NT2/D1 (cell line): ENCODE measurements around the gene DSCAM.

ENCODE experiments used
- DNase-seq: peaks from one replicate; pipeline ENCODE4 v3.0.0-alpha.2; 2011; ENCODE audit warnings: low read depth, low spot score
- H3K27me3 ChIP-seq: 2 replicates; pipeline ENCODE4 v1.6.0; 2011; ENCODE audit warnings: mild to moderate bottlenecking; ENCODE audit not compliant: insufficient read length, insufficient read depth
- H3K36me3 ChIP-seq: 2 replicates; pipeline ENCODE4 v1.6.1; 2011; ENCODE audit warnings: mild to moderate bottlenecking, low read length, mixed read lengths; ENCODE audit not compliant: insufficient read depth, insufficient read length
- H3K4me1 ChIP-seq: 2 replicates; pipeline ENCODE4 v1.5.1; 2011; ENCODE audit not compliant: insufficient read depth, insufficient read length
- H3K4me3 ChIP-seq: 2 replicates; pipeline ENCODE4 v1.5.1; 2011; ENCODE audit warnings: low read depth; ENCODE audit not compliant: insufficient read length
- H3K9ac ChIP-seq: 2 replicates; pipeline ENCODE4 v1.6.0; 2011; ENCODE audit warnings: low read depth; ENCODE audit not compliant: insufficient read length
- H3K9me3 ChIP-seq: 2 replicates; pipeline ENCODE4 v1.5.1; 2011; ENCODE audit warnings: mild to moderate bottlenecking, low read length; ENCODE audit not compliant: insufficient read depth
- SUZ12 ChIP-seq: IDR thresholded peaks from 2 replicates; pipeline ENCODE4 v1.6.1; 2011; ENCODE audit not compliant: insufficient read length, insufficient read depth; ENCODE audit errors: extremely low read depth
- YY1 ChIP-seq: IDR thresholded peaks from 2 replicates; pipeline ENCODE4 v1.6.1; 2011; ENCODE audit not compliant: insufficient read length, insufficient read depth
- ZNF274 ChIP-seq: IDR thresholded peaks from 2 replicates; pipeline ENCODE4 v1.6.1; 2011; ENCODE audit warnings: mild to moderate bottlenecking, low read depth, low read length

The DSCAM gene

DNA sequence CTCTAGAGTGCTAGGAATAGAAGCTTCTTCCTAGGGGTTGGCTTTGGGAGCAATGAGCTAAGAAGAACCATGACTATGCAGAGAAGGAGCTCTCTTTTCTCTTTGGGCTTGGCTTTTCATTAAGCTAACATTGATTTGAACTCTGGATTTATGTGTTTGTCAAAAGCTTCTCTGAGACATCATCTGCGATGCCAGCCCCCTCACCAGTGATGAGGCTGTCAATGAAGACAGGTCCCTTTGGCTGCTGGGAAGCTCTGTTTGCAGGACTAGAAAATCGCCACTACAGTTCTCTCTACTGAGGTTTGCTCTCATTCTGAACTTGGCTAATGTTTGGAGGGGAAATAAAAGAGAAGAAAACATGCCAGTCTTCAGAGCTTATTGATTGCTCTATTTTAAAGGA lies 794.7 kb downstream of the DSCAM start:
- no peak overlapping the region for H3K4me3 ChIP-seq
- no peak for DNase-seq
- H3K27me3 ChIP-seq = no peaks in the 10 kb centered on the region
- no peak for TF ChIP-seq ZNF274
- no peak for TF ChIP-seq YY1
- no peak for TF ChIP-seq SUZ12
- H3K36me3 ChIP-seq = no peaks in the 10 kb centered on the region
- no peak overlapping the region for H3K9ac ChIP-seq
- H3K9me3 ChIP-seq = no peaks in the 10 kb centered on the region
- peaks cover 5% of the 10 kb centered on the region for H3K4me1 ChIP-seq

DNA sequence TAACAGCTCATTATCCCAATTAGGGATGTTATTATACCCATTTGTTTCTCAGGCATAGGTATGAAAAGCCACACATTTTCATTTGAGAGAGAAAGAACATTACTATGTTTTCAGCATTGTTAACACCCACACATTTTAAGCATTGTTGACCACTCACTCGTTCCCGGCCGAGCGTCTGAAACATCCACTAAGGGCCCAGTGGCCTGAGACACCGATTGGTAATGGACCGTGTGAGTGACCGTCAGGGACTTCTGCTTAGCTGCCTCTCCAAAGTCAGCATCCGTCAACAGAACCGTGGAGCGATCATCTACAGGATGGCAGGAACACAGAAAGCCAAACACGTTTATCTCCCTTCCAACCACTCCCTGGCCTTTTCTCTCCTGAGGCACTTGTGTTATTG lies 795.2 kb downstream of the DSCAM start:
- no peak for DNase-seq
- TF ChIP-seq YY1 (no peak), ZNF274 (no peak), SUZ12 (no peak)
- peaks cover 5% of the 10 kb centered on the region for H3K4me1 ChIP-seq
- no peaks in the 10 kb centered on the region for H3K27me3 ChIP-seq
- no peaks in the 10 kb centered on the region for H3K9me3 ChIP-seq
- no peak overlapping the region for H3K9ac ChIP-seq
- no peak overlapping the region for H3K4me3 ChIP-seq
- H3K36me3 ChIP-seq = no peaks in the 10 kb centered on the region

DNA sequence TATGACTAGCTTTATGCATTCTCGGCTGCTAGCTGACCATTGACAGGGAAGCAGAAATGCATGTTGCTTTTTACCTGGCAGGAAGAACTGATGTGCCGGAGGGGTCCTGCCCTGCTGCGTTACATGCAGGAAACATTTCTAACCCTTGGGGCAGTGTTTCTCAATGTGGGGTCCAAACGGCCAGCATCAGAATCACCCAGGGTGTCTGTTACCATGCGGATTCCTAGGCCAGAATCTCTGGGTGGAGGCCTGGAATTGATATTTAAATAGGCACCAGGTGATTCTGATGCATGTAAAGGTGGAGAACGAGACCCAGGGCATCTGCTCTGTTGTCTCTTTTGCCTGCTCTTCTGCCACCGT lies 797.0 kb downstream of the DSCAM start:
- no peaks in the 10 kb centered on the region for H3K9me3 ChIP-seq
- H3K9ac ChIP-seq = no peak overlapping the region
- H3K36me3 ChIP-seq = no peaks in the 10 kb centered on the region
- peaks cover 5% of the 10 kb centered on the region for H3K4me1 ChIP-seq
- peak; percentile 49 for DNase-seq
- TF ChIP-seq SUZ12 = no peak
- no peak for TF ChIP-seq ZNF274
- TF ChIP-seq YY1 = no peak
- no peak overlapping the region for H3K4me3 ChIP-seq
- H3K27me3 ChIP-seq = no peaks in the 10 kb centered on the region

DNA sequence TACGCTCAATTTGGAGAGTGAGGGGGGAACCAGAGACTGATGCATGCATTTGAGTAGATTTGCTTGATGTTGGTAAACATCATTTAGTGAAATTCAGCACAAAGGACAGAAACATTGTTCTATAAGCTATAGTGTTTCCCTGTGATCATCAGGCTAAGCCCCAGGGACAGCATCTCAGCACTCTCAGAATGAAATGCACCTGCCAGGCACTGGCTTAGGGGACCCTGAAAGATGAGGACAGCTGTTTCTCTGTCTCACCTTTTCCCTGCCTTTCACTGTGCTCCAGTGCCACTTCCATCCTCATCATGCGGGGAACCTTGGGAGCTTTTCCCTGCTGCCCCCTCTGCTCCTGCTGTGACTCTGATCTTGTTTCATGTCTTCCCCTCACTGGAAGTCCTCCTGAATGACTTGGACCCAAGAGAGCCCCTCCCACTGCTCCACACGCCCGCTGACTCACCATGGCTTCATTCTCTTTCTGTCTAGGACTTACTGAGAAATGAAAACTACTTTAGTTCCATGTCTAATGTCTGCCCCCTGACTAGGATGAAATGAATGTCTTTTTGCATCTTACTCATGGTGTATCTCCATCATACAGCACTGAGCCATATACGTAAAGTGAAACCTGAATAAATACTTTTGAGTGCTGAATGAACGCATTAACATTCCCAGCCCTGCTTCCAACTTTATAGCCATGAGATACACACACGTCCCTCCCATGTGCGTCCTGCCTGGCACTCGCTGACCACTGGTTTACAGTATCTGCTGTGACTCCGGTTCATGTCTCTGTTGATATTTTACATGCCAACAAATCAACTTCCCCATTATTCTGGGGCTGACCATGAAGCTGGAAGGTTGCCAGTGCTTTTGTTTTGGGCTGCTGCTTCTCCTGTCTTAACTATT lies 797.7 kb downstream of the DSCAM start:
- TF ChIP-seq YY1 (no peak), SUZ12 (no peak), ZNF274 (no peak)
- H3K36me3 ChIP-seq = no peaks in the 10 kb centered on the region
- H3K9ac ChIP-seq = no peak overlapping the region
- no peak for DNase-seq
- H3K4me3 ChIP-seq = no peak overlapping the region
- H3K27me3 ChIP-seq = no peaks in the 10 kb centered on the region
- no peaks in the 10 kb centered on the region for H3K9me3 ChIP-seq
- peaks cover 5% of the 10 kb centered on the region for H3K4me1 ChIP-seq

DNA sequence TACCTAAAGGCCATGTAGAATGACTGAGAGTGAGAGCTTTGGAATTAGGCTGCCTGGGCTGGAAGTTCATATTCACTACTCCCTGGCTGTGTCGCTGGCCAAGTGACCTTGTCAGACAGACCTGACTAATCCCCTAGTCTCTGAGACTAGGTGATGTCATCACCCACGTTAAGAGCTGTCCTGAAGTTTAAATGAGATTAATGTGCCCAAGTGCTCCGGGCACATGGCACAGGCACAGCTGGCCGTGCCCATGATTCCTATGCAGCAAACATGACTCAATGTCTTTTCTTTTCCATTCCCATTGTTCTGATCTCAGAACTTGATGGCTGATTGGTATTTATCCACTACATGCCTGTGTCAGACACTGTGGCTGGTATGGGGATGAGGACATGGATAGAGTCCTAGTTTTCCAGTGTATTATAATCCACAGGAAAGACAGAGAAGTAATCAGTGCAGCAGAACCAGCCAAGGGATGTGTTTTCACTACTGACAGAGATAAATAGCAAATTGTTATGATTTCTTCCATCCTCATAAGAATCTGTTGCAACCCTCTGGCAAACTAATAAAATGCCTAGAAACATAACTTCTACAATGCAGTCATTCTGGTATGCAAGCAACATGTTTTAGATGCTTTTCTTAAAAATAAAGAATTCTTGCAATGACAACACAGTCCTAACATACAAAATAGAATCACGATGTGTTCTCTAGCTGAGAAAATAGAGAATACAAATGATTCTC lies 798.8 kb downstream of the DSCAM start:
- Histone ChIP-seq H3K9ac (no peak overlapping the region), H3K4me1 (peaks cover 5% of the 10 kb centered on the region), H3K9me3 (no peaks in the 10 kb centered on the region), H3K36me3 (no peaks in the 10 kb centered on the region), H3K4me3 (no peak overlapping the region), H3K27me3 (no peaks in the 10 kb centered on the region)
- TF ChIP-seq SUZ12 (no peak), YY1 (no peak), ZNF274 (no peak)
- no peak for DNase-seq

DNA sequence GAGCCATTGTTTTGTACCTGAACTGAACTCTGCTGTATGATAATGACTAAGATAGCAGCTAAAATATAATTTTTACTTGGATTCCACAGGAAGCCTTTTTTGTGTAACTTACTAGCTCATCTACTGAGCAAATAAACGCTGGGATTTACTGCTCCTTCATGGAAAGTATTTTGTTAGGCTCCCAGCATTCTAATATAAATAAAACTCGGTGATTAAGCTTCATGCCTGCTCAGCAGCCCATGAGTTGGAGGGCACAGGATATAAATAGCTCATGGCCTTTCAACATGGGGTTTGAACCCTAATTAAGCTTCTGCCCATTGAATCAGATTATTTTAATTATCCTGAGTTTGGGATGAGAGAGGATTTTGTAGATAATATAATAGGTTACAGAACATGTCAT lies 799.7 kb downstream of the DSCAM start:
- DNase-seq = no peak

DNA sequence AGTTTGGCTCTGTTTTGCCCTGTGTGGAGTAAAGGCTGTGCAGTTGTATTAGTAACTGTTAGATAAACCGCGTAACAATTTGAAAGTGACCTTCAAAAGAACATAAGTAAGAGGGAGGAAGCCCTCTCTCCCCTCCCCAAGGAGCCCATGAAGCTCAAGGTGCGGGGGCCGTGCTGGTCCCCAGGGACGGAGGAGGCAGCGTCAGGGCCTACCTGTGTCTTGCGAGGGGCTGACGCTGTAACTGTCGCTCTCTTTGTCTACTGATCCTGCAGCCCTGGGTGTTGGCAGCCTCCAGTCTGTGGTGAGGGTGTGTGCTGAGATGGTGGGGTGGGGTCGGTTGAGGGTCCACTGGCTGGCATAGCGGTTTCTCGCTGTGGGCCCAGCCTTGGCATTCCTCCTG lies 803.1 kb downstream of the DSCAM start:
- Histone ChIP-seq H3K4me3 (no peak overlapping the region), H3K36me3 (no peaks in the 10 kb centered on the region), H3K4me1 (no peaks in the 10 kb centered on the region), H3K9me3 (no peaks in the 10 kb centered on the region), H3K27me3 (no peaks in the 10 kb centered on the region), H3K9ac (no peak overlapping the region)
- TF ChIP-seq YY1 (no peak), ZNF274 (no peak), SUZ12 (no peak)
- no peak for DNase-seq

More for the DNA sequence above, 799.7 kb downstream of the DSCAM start:
- Histone ChIP-seq H3K36me3 (no peaks in the 10 kb centered on the region), H3K9me3 (no peaks in the 10 kb centered on the region), H3K4me3 (no peak overlapping the region), H3K4me1 (peaks cover 5% of the 10 kb centered on the region), H3K9ac (no peak overlapping the region), H3K27me3 (no peaks in the 10 kb centered on the region)
- TF ChIP-seq SUZ12 (no peak), YY1 (no peak), ZNF274 (no peak)
